ENCODE results near the gene SLC38A8. TPM values are rescaled to one million over a fixed set of nuclear protein-coding genes. Genes with fewer than 3 reads are reported as not detected.

Gene SLC38A8
- total RNA-seq, 2 experiments from 2014 or later, result not detected

- ChIA-PET CTCF (interaction anchor here (0.7 to 10.8 kb wide), 18 partner anchors 19 to 237 kb away, joined by 3 to 124 read pairs (median 4); partner anchors contain the start of gene OSGIN1), POLR2A (interaction anchor here (1.0 to 1.2 kb wide), 2 partner anchors 20 to 106 kb away, joined by 3 to 4 read pairs; no protein-coding TSS in a partner anchor)
- TF ChIP-seq, protein P1, sequence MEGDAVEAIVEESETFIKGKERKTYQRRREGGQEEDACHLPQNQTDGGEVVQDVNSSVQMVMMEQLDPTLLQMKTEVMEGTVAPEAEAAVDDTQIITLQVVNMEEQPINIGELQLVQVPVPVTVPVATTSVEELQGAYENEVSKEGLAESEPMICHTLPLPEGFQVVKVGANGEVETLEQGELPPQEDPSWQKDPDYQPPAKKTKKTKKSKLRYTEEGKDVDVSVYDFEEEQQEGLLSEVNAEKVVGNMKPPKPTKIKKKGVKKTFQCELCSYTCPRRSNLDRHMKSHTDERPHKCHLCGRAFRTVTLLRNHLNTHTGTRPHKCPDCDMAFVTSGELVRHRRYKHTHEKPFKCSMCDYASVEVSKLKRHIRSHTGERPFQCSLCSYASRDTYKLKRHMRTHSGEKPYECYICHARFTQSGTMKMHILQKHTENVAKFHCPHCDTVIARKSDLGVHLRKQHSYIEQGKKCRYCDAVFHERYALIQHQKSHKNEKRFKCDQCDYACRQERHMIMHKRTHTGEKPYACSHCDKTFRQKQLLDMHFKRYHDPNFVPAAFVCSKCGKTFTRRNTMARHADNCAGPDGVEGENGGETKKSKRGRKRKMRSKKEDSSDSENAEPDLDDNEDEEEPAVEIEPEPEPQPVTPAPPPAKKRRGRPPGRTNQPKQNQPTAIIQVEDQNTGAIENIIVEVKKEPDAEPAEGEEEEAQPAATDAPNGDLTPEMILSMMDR (IDR thresholded peaks at IDR 0.05), result peak; percentile 88
- intact Hi-C loops (cut with micrococcal nuclease), result no loop called here
- DNase-seq (peak; percentile 82), ATAC-seq (peak; percentile 92)
- H3K4me1 Mint-ChIP-seq (ENCODE audit: low read depth), result peaks cover 8% of the 10 kb centered on the region
- no peaks in the 10 kb centered on the region for H3K9me3 Mint-ChIP-seq
- H3K27me3 Mint-ChIP-seq, result no peaks in the 10 kb centered on the region
- no peak overlapping the region for H3K4me3 Mint-ChIP-seq
- H3K27ac Mint-ChIP-seq, result peak overlapping the region; percentile 64
- peaks cover 30% of the 10 kb centered on the region for H3K36me3 Mint-ChIP-seq (ENCODE audit: low read depth)
Observed at GRCh38 chr16:84062734-84063640, 20.4 kb upstream of the SLC38A8 start.

DNA sequence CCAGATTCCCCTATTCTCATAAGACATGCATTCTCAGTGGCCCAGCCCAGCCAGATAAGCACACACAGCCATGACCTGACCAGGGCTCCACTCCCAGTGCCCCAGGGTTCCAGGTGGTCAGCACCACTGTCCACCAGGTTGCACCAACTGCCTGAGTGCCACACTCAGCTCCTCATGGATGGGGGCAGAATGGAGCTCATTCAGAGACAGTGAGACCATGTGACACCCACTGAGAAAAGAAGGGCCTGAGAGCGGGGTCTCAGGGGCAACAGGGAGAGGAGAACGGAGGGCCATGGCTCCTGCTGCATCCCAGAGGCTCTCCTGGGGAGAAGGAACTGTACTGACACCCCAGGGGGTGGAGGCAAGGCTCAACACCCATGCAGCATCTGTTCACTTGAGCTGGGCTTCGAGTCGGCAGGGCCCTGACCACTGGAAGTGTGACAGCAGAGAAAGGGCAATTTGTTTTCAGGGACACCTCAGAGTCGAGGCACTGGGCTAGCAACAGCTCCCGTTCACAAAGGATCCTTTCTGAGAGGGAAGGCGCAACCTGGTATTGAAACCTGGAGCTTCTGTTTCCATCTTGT is 18.7 kb upstream of the SLC38A8 start:
- CTCF ChIA-PET, result interaction anchor here (0.6 to 1.9 kb wide), 7 partner anchors 22 to 134 kb away, joined by 3 to 10 read pairs (median 4); no protein-coding TSS in a partner anchor
- Mint-ChIP-seq H3K27me3 (no peaks in the 10 kb centered on the region), H3K36me3 (ENCODE audit: low read depth) (peaks cover 25% of the 10 kb centered on the region), H3K4me3 (no peak overlapping the region), H3K4me1 (ENCODE audit: low read depth) (peaks cover 8% of the 10 kb centered on the region), H3K9me3 (no peaks in the 10 kb centered on the region), H3K27ac (no peak overlapping the region)
- TF ChIP-seq, protein P1 (IDR thresholded peaks at IDR 0.05), result no peak
- intact Hi-C loops (cut with micrococcal nuclease), result no loop called here
- DNase-seq, result no peak
- POLR2A ChIA-PET, result no interaction called here
- no peak for ATAC-seq

DNA sequence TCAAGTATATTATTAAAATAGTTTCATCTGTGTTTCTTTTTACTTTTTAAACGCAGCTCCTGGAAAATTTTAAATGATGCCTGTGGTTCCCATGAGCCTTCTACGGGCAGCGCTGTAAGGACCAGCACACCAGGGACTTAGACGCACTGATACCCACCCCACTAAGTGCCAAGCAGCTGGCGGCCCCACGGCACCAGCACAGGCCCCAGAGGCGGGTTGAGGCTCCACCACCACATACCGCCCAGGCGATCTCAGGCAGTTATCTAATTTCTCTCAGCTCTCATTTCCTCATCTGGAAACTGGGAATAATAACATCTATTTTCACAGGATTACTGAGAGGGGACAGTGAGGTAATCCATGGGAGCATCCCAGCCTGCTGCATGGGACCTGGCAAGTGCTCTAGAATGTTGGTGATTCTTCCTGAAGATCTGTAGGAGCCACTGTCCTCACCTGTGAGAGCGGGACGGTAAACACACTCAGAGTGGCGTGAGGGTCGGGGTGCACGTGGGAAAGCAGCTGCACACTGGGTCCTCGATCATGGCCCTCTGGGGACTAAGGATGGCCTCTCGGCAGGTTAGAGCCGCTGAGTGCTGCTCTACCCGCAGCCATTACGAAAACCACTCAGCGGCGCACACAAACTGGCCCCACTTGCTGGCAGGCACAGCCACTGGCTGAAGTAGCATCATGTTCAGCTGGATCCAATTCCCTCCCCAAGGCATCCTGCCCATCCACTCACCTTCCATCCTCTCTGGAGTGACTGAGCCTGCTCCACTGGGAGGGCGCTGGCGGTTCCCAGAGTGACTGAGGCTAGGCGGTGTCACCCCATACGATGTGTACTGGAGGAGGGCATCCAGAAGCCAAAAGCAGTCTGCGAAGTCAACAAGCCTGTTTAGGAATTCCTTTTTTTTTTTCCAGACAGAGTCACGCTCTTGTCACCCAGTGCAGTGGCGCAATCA is 17.6 kb upstream of the SLC38A8 start:
- ChIA-PET POLR2A (interaction anchor here (0.6 kb wide), 2 partner anchors 29 to 46 kb away, joined by 3 to 4 read pairs; no protein-coding TSS in a partner anchor), CTCF (interaction anchor here (0.5 to 2.0 kb wide), 10 partner anchors 9 to 133 kb away, joined by 3 to 10 read pairs (median 6); partner anchors contain the start of gene TAF1C)
- intact Hi-C loops (cut with micrococcal nuclease), result no loop called here
- Mint-ChIP-seq H3K9me3 (no peaks in the 10 kb centered on the region), H3K4me1 (ENCODE audit: low read depth) (peaks cover 8% of the 10 kb centered on the region), H3K4me3 (no peak overlapping the region), H3K27ac (no peak overlapping the region), H3K27me3 (no peaks in the 10 kb centered on the region), H3K36me3 (ENCODE audit: low read depth) (peaks cover 25% of the 10 kb centered on the region)
- ATAC-seq, result no peak
- TF ChIP-seq, protein P1 (IDR thresholded peaks at IDR 0.05), result no peak
- DNase-seq, result no peak

DNA sequence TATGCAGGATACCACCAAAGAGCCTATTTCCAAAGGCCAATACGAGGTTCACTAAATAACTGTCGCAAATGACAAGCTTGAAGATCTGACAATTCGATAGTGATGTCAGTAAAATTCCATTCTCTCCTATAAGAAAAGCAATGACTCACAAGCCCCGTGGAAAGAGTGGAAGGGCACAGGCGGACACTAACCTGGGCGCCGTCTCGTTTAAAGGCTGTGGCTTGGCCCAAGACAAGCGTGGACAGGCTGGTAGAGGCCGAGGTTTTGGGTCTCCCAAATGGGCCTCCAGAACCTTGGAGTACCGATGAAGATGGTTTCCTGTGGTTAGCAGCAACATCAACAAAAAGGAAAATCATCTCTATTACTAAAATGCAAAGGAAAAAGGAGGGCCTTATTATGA is 16.5 kb upstream of the SLC38A8 start:
- POLR2A ChIA-PET, result no interaction called here
- intact Hi-C loops (cut with micrococcal nuclease), result no loop called here
- H3K9me3 Mint-ChIP-seq, result no peaks in the 10 kb centered on the region
- CTCF ChIA-PET, result interaction anchor here (1.0 to 2.0 kb wide), 6 partner anchors 10 to 128 kb away, joined by 3 to 8 read pairs (median 7); partner anchors contain the start of gene TAF1C
- H3K27ac Mint-ChIP-seq, result no peak overlapping the region
- peaks cover 27% of the 10 kb centered on the region for H3K36me3 Mint-ChIP-seq (ENCODE audit: low read depth)
- TF ChIP-seq, protein P1 (IDR thresholded peaks at IDR 0.05), result no peak
- peaks cover 8% of the 10 kb centered on the region for H3K4me1 Mint-ChIP-seq (ENCODE audit: low read depth)
- DNase-seq (no peak), ATAC-seq (no peak)
- H3K4me3 Mint-ChIP-seq, result no peak overlapping the region
- no peaks in the 10 kb centered on the region for H3K27me3 Mint-ChIP-seq

All from activated CD8-positive, alpha-beta T cell treated with anti-CD3 and anti-CD28 coated beads for 36 hours (primary cell).